ENCODE data around the gene PTPRT. TPM values are rescaled to one million over a fixed set of nuclear protein-coding genes. Genes with fewer than 3 reads are reported as not detected.

Gene PTPRT
- total RNA-seq, 1 experiment from 2014 or later = not detected

DNA sequence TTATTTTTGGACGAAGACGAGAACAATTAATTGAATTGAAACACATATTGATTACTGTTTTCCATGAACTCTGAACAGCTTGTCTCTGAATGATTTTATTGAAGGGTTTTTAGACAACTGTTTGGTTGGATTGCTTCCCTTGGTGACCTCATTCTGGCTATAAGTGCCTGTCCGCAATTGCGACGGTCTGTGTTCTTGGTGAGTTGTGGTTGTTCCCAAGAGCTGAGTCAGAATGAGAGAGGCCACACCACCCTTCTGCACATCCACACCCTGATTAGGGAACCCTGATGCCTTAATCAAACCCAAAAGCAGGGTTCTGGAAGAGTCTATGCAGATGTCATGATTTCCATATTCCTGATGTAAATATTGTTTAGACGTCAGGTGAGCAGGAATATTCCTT is 747.0 kb downstream of the PTPRT start:
- DNase-seq (ENCODE audit: low read depth, low spot score) (no peak), ATAC-seq (no peak)
- no peak for TF ChIP-seq SIN3A (IDR thresholded peaks at IDR 0.05; ENCODE audit: borderline replicate concordance, insufficient read depth, low read depth, low read length)
- TF ChIP-seq TCF7L2 (IDR thresholded peaks at IDR 0.05; ENCODE audit: low read depth, low read length) = no peak
- in situ Hi-C loops (cut with HindIII; ENCODE audit: low pct_unique_long_range_greater_than_20kb, low sequenced_read_pairs) (no loop called here), intact Hi-C loops (cut with micrococcal nuclease; ENCODE audit: unreplicated experiment) (no loop called here)
- Histone ChIP-seq H3K36me3 (ENCODE audit: control insufficient read depth, insufficient read depth, low read length) (no peaks in the 10 kb centered on the region), H3K9me3 (ENCODE audit: control insufficient read depth, insufficient read depth, low read depth, low read length) (no peaks in the 10 kb centered on the region), H3K4me3 (ENCODE audit: low read depth in 2 of 2, low read length in 2 of 2) (no peak overlapping the region), H3K27me3 (ENCODE audit: control insufficient read depth, insufficient read depth, low read length) (no peaks in the 10 kb centered on the region; the same call in 1 of the 2 replicates), H3K4me1 (ENCODE audit: control insufficient read depth, insufficient read depth, low read length) (no peaks in the 10 kb centered on the region), H3K27ac (ENCODE audit: low read length) (no peak overlapping the region)
- CTCF ChIA-PET = no interaction called here
- no TSS peak for BruUV-seq (replicated peaks)
- POLR2A ChIA-PET = no interaction called here

DNA sequence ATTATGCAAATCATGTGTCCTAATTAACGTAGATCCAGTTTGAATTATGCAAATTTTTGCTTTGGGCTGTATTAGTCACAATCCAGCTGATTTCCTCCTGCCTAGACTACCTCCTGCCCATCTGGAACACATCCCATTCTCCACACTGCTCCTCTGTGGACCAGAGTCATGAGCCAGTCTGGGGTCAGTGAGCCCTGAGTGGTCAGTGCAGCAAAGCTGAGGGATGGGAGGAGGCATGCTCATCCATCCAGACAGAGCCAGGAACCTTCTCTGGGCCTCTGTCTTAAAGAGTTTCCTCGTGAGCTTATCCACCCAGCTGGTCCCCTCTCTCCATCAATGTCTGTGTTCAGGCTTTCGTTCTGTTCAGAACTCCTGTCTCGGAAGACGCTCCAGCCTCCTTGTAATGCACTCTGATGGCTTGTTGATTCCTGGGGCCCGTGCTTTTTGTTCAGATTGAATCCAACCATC is 747.8 kb downstream of the PTPRT start:
- in situ Hi-C loops (cut with HindIII; ENCODE audit: low pct_unique_long_range_greater_than_20kb, low sequenced_read_pairs) = no loop called here
- H3K27me3 ChIP-seq (ENCODE audit: control insufficient read depth, insufficient read depth, low read length) = no peaks in the 10 kb centered on the region; the same call in 1 of the 2 replicates
- no peaks in the 10 kb centered on the region for H3K36me3 ChIP-seq (ENCODE audit: control insufficient read depth, insufficient read depth, low read length)
- no peaks in the 10 kb centered on the region for H3K9me3 ChIP-seq (ENCODE audit: control insufficient read depth, insufficient read depth, low read depth, low read length)
- no peaks in the 10 kb centered on the region for H3K4me1 ChIP-seq (ENCODE audit: control insufficient read depth, insufficient read depth, low read length)
- ChIA-PET POLR2A (no interaction called here), CTCF (no interaction called here)
- intact Hi-C loops (cut with micrococcal nuclease; ENCODE audit: unreplicated experiment) = no loop called here
- TF ChIP-seq POLR2AphosphoS5 (IDR thresholded peaks at IDR 0.05; ENCODE audit: low read depth, low read length) (no peak), CTCF (IDR thresholded peaks at IDR 0.05) (no peak), TCF7L2 (IDR thresholded peaks at IDR 0.05; ENCODE audit: low read depth, low read length) (no peak), REST (IDR thresholded peaks at IDR 0.05; ENCODE audit: insufficient read depth in 1 of 2, low read depth in 2 of 2, low read length in 1 of 2) (no peak), SIN3A (IDR thresholded peaks at IDR 0.05; ENCODE audit: borderline replicate concordance, insufficient read depth, low read depth, low read length) (no peak)
- BruUV-seq (replicated peaks) = no TSS peak
- no peak overlapping the region for H3K4me3 ChIP-seq (ENCODE audit: low read depth in 2 of 2, low read length in 2 of 2)
- ATAC-seq = no peak
- H3K27ac ChIP-seq (ENCODE audit: low read length) = no peak overlapping the region
- no peak for DNase-seq (ENCODE audit: low read depth, low spot score)

DNA sequence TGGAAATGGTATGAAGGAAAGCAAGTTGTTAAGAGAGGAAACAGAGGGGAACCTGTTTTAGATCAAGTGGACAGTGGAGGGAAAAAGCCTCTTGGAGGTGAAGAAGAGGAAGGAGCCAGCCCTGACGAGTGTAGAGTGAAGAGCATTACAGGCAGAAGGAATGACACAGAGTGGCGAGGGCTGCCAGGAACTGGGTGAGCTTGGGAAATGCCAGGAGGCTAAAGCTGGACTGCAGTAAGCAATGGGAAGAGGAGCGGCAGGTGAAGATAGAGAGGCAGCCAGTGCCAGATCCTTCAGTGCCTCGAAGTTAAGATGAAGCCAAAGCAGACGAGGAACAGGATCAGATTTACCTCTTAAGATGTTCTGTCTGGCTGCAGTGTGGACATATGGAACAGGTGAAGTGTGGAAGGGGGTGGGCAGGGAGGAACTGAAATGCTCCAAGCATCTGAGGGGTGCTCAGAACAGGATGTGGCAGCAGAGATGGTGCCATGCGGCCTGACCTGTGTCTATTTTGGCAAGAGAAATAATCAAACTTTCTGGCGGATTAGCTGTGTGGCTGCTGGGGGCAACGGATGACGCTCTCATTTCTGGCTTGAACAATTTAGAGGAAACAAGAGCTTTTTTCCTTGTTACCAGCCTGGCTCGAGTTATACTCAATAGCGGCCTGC is 748.4 kb downstream of the PTPRT start:
- ATAC-seq (no peak), DNase-seq (ENCODE audit: low read depth, low spot score) (no peak)
- in situ Hi-C loops (cut with HindIII; ENCODE audit: low pct_unique_long_range_greater_than_20kb, low sequenced_read_pairs) (no loop called here), intact Hi-C loops (cut with micrococcal nuclease; ENCODE audit: unreplicated experiment) (no loop called here)
- H3K27me3 ChIP-seq (ENCODE audit: control insufficient read depth, insufficient read depth, low read length) = no peaks in the 10 kb centered on the region; the same call in 1 of the 2 replicates
- H3K36me3 ChIP-seq (ENCODE audit: control insufficient read depth, insufficient read depth, low read length) = no peaks in the 10 kb centered on the region
- TF ChIP-seq SIN3A (IDR thresholded peaks at IDR 0.05; ENCODE audit: borderline replicate concordance, insufficient read depth, low read depth, low read length) = no peak
- no peak for TF ChIP-seq TCF7L2 (IDR thresholded peaks at IDR 0.05; ENCODE audit: low read depth, low read length)
- TF ChIP-seq CTCF (IDR thresholded peaks at IDR 0.05) = no peak
- no peak for TF ChIP-seq POLR2AphosphoS5 (IDR thresholded peaks at IDR 0.05; ENCODE audit: low read depth, low read length)
- no peak for TF ChIP-seq REST (IDR thresholded peaks at IDR 0.05; ENCODE audit: insufficient read depth in 1 of 2, low read depth in 2 of 2, low read length in 1 of 2)
- no TSS peak for BruUV-seq (replicated peaks)
- H3K4me1 ChIP-seq (ENCODE audit: control insufficient read depth, insufficient read depth, low read length) = no peaks in the 10 kb centered on the region
- H3K9me3 ChIP-seq (ENCODE audit: control insufficient read depth, insufficient read depth, low read depth, low read length) = no peaks in the 10 kb centered on the region
- H3K27ac ChIP-seq (ENCODE audit: low read length) = no peak overlapping the region
- POLR2A ChIA-PET = no interaction called here
- no peak overlapping the region for H3K4me3 ChIP-seq (ENCODE audit: low read depth in 2 of 2, low read length in 2 of 2)
- CTCF ChIA-PET = no interaction called here

Data from Panc1 (cell line).